ENCODE data around the gene DNAH14.
"Not testable (repeated sequence)": the region's sequence is repeated elsewhere in the genome, so short reads cannot be mapped to it uniquely, and the experiment has no call there.

Gene DNAH14

GRCh38 chr1:225114354-225114990 lies 185.0 kb downstream of the DNAH14 start:
- in situ Hi-C loops (cut with MboI; ENCODE audit: low pct_unique_long_range_greater_than_20kb, low sequenced_read_pairs): no loop called here

GRCh38 chr1:225119307-225119706 lies 189.8 kb downstream of the DNAH14 start:
- in situ Hi-C loops (cut with MboI; ENCODE audit: low pct_unique_long_range_greater_than_20kb, low sequenced_read_pairs): no loop called here
- DNase-seq: no peak

More at GRCh38 chr1:225114354-225114990, 185.0 kb downstream of the DNAH14 start:
- no peak for DNase-seq

- in situ Hi-C loops (cut with MboI; ENCODE audit: low pct_unique_long_range_greater_than_20kb, low sequenced_read_pairs): no loop called here
- no peak for DNase-seq
Observed at GRCh38 chr1:225121095-225121494, 191.6 kb downstream of the DNAH14 start.

GRCh38 chr1:225131869-225132268 lies 202.4 kb downstream of the DNAH14 start:
- in situ Hi-C loops (cut with MboI; ENCODE audit: low pct_unique_long_range_greater_than_20kb, low sequenced_read_pairs): no loop called here
- no peak for DNase-seq

DNA sequence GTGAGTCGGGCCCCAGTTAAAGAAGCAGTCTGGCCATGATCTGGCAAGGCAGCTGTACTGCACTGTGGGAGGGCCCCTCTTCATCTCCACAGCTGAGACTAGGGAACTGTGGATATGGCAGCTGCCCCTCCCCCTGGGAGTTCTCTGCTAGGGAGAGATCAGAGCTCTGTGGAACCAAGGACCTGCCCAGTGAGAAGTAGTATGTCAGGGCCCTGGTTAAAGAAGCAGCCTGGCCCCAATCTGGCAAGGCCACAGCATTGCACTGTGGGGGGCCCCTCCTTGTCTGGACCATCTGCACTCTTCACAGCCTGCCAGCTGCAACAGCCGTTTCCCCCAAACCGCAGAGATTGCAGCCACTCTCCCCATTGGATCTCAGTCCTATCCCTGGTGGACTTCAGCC lies 208.5 kb downstream of the DNAH14 start:
- no peak for DNase-seq
- in situ Hi-C loops (cut with MboI; ENCODE audit: low pct_unique_long_range_greater_than_20kb, low sequenced_read_pairs): no loop called here

DNA sequence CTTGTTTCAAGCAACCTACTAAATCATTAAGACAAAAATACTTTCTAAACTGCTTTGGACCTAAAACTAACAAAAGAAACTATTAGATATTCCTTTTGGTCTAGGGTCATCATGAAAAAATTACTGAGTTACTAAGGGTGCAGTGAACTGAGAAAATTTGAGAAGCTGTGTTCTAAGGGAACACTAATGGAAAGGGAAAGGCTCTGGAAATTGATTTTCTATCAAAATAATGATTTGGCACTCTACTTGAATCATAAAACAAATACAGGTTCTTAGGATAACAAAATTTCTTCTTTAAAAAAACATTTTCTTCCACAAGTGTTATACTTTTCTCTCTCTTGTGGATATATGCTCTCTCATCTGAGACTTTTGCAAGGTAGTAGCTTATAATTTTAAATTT lies 213.5 kb downstream of the DNAH14 start:
- no peak for DNase-seq
- in situ Hi-C loops (cut with MboI; ENCODE audit: low pct_unique_long_range_greater_than_20kb, low sequenced_read_pairs): no loop called here

DNA sequence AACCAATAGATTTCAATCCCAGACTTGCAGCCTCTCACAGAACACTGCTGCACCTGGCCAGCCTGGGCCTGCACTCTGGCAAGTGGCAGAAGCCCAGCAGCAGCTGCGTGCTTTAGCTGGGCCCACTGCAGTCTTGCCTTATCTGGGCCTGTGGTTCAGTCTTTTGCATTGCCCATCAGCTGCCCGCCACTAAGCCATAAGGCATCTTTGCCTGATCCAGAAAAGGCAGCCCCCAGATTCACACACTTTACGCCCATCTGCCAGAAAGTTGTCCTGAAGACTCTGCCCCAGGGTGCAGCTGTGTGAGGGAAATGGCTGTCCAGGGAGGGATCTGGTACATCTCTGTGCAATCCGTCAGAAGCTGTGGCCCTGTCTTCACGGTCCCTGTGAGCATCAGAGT lies 217.0 kb downstream of the DNAH14 start:
- no peak for DNase-seq
- in situ Hi-C loops (cut with MboI; ENCODE audit: low pct_unique_long_range_greater_than_20kb, low sequenced_read_pairs): no loop called here

GRCh38 chr1:225147791-225148190 lies 218.3 kb downstream of the DNAH14 start:
- in situ Hi-C loops (cut with MboI; ENCODE audit: low pct_unique_long_range_greater_than_20kb, low sequenced_read_pairs); DNase-seq: not testable (repeated sequence)

DNA sequence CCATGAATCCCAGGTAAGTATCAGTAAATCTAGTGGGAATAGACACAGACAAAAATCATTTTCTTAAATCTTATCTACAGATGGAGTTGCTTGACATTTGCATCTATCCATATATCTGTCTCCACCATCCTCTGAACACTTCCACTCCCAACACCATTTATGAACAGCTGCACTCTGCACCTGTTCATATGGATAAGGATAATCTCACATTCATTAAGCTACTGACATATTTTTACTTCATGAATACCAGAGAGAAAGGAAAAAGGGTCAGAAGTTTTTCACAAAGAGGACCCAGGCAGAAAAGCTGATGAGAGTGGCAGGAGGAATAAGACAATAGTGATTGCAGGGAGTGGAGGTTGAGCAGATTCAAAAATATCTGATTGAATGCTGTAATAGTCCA lies 222.6 kb downstream of the DNAH14 start:
- no peak for DNase-seq
- in situ Hi-C loops (cut with MboI; ENCODE audit: low pct_unique_long_range_greater_than_20kb, low sequenced_read_pairs): no loop called here

DNA sequence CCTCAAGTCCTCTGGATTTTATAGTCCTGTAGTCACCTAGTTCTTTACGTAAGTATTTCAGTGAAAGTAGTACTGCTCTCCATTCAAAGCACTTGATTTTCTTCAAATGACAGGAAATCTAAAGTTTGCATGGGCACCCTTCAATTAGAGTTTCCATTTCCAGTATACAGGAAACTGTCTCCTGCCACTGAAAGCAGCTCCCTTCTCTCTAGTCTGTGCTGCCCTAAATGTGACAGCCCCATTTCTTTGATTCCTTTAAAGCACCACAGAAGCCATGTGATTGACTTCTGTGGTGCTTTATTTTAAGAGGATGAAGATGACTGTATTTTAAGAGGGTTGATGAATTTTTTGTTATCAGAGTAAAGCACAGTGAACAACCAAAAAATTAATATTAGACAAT lies 226.1 kb downstream of the DNAH14 start:
- in situ Hi-C loops (cut with MboI; ENCODE audit: low pct_unique_long_range_greater_than_20kb, low sequenced_read_pairs): no loop called here

GRCh38 chr1:225156254-225156653 lies 226.8 kb downstream of the DNAH14 start:
- DNase-seq: peak; percentile 69
- in situ Hi-C loops (cut with MboI; ENCODE audit: low pct_unique_long_range_greater_than_20kb, low sequenced_read_pairs): no loop called here

More for the DNA sequence above, 226.1 kb downstream of the DNAH14 start:
- no peak for DNase-seq

- DNase-seq: no peak
- in situ Hi-C loops (cut with MboI; ENCODE audit: low pct_unique_long_range_greater_than_20kb, low sequenced_read_pairs): no loop called here
Observed at GRCh38 chr1:225158291-225158690, 228.8 kb downstream of the DNAH14 start.

DNA sequence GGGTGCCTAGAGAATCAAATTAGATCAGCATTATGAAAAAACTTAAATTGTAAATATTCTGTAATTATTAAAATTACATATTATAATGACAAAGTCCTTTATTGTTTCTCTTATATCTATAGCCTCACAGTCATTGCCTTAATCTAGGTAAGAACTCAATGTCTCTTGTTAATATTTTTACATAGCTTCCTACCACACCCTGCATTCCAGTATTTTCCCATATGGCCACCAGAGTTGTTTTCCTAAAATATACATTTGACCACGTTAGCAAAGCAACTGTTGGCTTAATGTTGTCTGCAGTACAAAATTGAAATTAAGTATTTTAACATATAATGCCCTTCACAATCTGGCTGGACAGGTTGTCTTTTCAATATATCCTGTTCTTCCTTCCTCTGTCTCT lies 230.3 kb downstream of the DNAH14 start:
- in situ Hi-C loops (cut with MboI; ENCODE audit: low pct_unique_long_range_greater_than_20kb, low sequenced_read_pairs): no loop called here
- DNase-seq: no peak

GRCh38 chr1:225177409-225177808 lies 247.9 kb downstream of the DNAH14 start:
- in situ Hi-C loops (cut with MboI; ENCODE audit: low pct_unique_long_range_greater_than_20kb, low sequenced_read_pairs): not testable (repeated sequence)

DNA sequence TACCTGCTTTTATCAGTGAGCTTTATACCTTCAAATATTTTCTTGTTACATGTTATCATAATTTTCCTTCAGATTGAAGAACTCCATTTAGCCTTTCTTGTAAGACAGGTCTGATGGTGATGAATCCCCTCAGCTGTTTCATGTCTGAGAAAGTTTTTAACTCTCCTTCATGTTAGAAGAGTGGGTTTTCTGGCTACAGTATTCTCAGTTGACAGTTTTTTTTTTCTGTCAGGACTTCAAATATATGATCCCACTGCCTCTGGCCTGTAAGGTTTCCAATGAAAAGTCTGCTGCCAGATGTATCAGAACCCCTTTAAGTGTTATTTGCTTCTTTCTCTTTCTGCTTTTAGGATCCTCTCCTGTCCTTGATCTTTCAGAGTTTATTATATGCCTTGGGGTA lies 250.2 kb downstream of the DNAH14 start:
- DNase-seq: no peak
- in situ Hi-C loops (cut with MboI; ENCODE audit: low pct_unique_long_range_greater_than_20kb, low sequenced_read_pairs): no loop called here

More at GRCh38 chr1:225177409-225177808, 247.9 kb downstream of the DNAH14 start:
- DNase-seq: not testable (repeated sequence)

DNA sequence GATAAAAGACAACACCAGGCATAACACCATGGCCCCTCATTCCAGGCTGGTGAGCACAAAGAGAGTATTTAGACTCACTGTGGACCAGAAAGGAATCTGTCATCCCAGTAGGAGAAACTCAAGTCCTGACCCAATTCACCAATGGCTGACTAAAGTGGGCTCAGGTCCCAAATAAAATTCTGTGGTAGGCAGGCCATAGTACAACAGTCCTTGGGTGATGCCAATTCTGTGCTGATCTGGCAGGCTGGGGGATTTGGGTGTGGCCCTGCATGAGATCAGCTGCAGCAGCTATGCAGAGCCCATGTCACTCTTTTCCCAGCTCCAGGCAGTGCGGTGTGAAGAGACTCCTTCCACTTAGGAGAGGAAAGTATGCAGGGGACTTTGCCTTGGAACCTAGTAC lies 253.2 kb downstream of the DNAH14 start:
- in situ Hi-C loops (cut with MboI; ENCODE audit: low pct_unique_long_range_greater_than_20kb, low sequenced_read_pairs): no loop called here
- DNase-seq: no peak

- no peak for DNase-seq
- in situ Hi-C loops (cut with MboI; ENCODE audit: low pct_unique_long_range_greater_than_20kb, low sequenced_read_pairs): no loop called here
Observed at GRCh38 chr1:225191199-225191753, 261.8 kb downstream of the DNAH14 start.

- DNase-seq: peak; percentile 4
- in situ Hi-C loops (cut with MboI; ENCODE audit: low pct_unique_long_range_greater_than_20kb, low sequenced_read_pairs): no loop called here
Observed at GRCh38 chr1:225201447-225201846, 272.0 kb downstream of the DNAH14 start.

GRCh38 chr1:225207791-225208190 lies 278.3 kb downstream of the DNAH14 start:
- in situ Hi-C loops (cut with MboI; ENCODE audit: low pct_unique_long_range_greater_than_20kb, low sequenced_read_pairs): no loop called here
- DNase-seq: no peak

DNA sequence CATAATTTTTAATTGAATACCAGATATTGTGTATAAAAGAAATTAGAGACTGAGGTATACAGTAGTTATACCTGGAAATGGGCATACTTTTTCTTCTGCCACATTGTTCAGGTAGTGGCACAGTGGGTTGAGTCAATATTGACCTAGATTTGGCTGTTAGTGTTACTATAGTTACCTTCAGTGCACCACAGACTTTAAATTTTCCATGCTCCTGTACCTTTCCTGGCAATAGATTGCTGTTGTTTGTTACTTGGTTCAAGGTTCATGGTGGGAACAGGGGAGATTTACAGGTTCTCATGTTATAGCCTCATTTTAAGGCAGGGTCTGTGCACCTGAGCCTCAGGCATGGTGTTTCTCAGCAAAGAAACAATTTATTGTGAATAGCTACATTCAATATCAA lies 279.7 kb downstream of the DNAH14 start:
- DNase-seq: no peak
- in situ Hi-C loops (cut with MboI; ENCODE audit: low pct_unique_long_range_greater_than_20kb, low sequenced_read_pairs): no loop called here

- in situ Hi-C loops (cut with MboI; ENCODE audit: low pct_unique_long_range_greater_than_20kb, low sequenced_read_pairs); DNase-seq: not testable (repeated sequence)
Observed at GRCh38 chr1:225210180-225210579, 280.7 kb downstream of the DNAH14 start.

Data from KBM-7 (cell line).